GM21737 (cell line): ENCODE measurements around the gene CHI3L1.

Experiments
- ATAC-seq: cut with Tn5 transposase; IDR thresholded peaks from one replicate; pipeline ENCODE4 v1.9.1; 2021; ENCODE audit warnings: mild to moderate bottlenecking, moderate library complexity; ENCODE audit not compliant: unreplicated experiment

CHI3L1 gene

GRCh38 chr1:203137324-203137723, 49.2 kb downstream of the CHI3L1 start:
- no peak for ATAC-seq

GRCh38 chr1:203136409-203137042, 50.0 kb downstream of the CHI3L1 start:
- ATAC-seq = no peak

GRCh38 chr1:203135636-203136305, 50.7 kb downstream of the CHI3L1 start:
- no peak for ATAC-seq

- ATAC-seq = no peak
Measured at GRCh38 chr1:203133970-203134725, 52.4 kb downstream of the CHI3L1 start.

- ATAC-seq = no peak
Measured at GRCh38 chr1:203131548-203132200, 54.8 kb downstream of the CHI3L1 start.

- ATAC-seq = no peak
Measured at GRCh38 chr1:203130358-203130985, 56.0 kb downstream of the CHI3L1 start.

- ATAC-seq = no peak
Measured at GRCh38 chr1:203129501-203130231, 56.8 kb downstream of the CHI3L1 start.
